HG03457 (cell line): ENCODE data around the gene LAMA3.
A peak's percentile ranks its signal among the peaks of the same experiment; 100 is the strongest.
"Not testable (repeated sequence)": the region's sequence is repeated elsewhere in the genome, so short reads cannot be mapped to it uniquely, and the experiment has no call there.

Source experiments
- ATAC-seq: cut with Tn5 transposase; IDR thresholded peaks from one replicate; pipeline ENCODE4 v1.9.1; 2021; ENCODE audit warnings: moderate number of reproducible peaks; ENCODE audit not compliant: unreplicated experiment

LAMA3 gene

GRCh38 chr18:23727707-23728493, 38.6 kb downstream of the LAMA3 start:
- no peak for ATAC-seq

DNA sequence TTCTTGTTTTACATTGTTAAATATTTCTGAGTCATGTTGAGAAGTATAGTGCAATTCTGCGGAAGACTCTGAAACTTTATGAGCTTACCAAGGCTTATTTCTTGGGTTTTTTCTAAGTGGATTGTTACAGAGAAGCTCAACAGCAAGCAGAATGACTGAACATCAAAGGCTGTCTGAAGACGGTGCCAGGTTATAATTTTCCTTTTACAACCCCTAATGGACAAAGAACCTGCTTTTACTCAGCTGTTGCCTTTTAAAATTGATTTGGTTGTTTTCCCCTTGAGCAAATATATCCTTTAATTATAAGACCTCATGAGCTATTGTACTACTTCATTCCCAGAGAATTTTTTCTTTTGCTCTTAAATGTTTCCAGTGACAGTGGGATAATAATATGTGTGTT, 41.6 kb downstream of the LAMA3 start:
- ATAC-seq, result no peak

DNA sequence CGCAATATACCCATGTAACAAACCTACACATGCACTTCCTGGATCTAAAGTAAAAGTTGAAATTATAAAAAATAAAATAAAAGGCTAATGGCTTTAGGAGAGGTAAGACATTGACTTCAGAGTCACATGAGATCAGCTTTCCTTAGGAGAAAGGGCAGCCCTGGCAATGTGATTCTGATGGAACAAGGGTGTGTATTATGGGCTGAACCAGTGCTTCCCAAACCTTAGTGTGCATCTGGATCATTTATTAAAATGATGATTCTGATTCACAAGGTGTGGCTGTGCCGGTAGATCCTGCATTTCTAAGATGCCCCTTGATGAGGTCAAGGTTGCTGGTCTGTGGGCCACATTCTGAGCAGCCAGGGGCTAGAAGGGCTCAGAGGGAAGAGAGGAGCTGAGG, 42.6 kb downstream of the LAMA3 start:
- no peak for ATAC-seq

- ATAC-seq, result no peak
Observed at GRCh38 chr18:23732439-23732838, 43.2 kb downstream of the LAMA3 start.

DNA sequence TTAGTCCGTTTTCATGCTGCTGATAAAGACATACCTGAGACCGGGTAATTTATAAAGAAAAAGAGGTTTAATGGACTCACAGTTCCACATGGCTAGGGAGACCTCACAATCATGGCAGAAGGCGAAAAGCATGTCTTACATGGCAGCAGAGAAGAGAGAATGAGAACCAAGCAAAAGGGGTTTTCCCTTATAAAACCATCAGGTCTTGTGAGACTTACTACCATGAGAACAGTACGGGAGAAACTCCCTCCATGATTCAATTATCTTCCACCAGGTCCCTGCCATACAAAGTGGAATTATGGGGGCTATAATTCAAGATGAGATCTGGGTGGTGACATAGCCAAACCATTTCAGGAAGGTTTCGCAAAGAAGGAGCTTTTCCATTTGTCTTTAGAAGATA, 44.0 kb downstream of the LAMA3 start:
- not testable (repeated sequence) for ATAC-seq

GRCh38 chr18:23733895-23734294, 44.6 kb downstream of the LAMA3 start:
- ATAC-seq, result no peak

- ATAC-seq, result peak; percentile 69
Observed at GRCh38 chr18:23735021-23735464, 45.8 kb downstream of the LAMA3 start.

GRCh38 chr18:23737578-23737977, 48.3 kb downstream of the LAMA3 start:
- no peak for ATAC-seq

- ATAC-seq, result no peak
Observed at GRCh38 chr18:23738151-23738550, 48.9 kb downstream of the LAMA3 start.

DNA sequence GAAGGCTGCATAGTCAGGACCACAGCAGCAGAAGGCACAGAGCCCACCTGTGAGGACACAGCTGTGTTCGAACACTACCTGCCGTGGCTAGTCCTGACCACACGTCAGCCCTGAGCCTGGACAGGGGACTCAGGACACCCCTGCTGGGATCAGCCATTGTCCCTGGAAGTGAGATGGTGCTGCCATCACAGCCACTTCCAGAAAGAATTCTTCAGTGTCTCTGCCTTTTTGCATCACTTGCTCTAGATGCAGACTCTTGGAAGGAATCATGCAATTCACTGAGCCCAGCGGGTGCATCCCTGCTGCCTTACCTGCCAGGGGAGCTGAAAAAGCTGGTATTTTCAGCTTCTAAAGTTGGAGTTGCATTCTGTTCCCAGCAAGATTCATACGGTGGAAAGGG, 49.3 kb downstream of the LAMA3 start:
- ATAC-seq, result no peak

GRCh38 chr18:23740105-23740830, 51.0 kb downstream of the LAMA3 start:
- ATAC-seq, result no peak

DNA sequence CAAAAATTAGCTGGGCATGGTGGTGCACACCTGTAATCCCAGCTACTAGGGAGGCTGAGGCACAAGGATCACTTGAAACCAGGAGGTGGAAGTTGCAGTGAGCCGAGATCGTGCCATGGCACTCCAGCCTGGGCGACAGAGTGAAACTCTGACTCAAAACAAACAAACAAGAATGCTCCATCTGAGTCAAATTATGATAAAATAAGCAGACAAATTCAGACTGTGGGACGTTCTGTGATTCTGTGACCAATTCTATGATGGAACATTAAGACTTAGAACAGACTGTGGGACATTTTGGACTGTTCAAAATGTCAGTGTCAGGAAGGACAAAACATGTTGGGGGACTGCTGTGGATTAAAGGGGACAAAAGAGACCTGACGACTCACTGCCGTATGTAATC, 52.7 kb downstream of the LAMA3 start:
- not testable (repeated sequence) for ATAC-seq

GRCh38 chr18:23743733-23744333, 54.6 kb downstream of the LAMA3 start:
- ATAC-seq, result no peak

DNA sequence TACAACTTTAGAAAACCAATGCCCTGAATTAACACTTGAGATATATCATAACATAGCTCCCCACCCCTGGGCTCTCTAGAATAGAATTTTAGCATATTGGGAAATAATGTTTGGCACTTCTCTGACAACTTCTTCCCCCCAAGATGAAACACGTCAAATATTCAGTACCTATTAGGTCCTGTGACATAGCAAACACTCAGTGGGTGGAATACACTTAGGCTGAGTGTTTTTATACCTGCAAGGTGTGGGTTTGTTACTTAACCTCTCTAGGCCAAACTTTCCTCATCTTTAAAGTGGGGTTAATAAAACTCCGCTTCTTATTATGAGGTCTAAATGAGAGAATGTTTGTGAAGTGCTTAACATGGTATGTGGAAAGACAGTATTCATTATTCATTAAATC, 56.1 kb downstream of the LAMA3 start:
- no peak for ATAC-seq

DNA sequence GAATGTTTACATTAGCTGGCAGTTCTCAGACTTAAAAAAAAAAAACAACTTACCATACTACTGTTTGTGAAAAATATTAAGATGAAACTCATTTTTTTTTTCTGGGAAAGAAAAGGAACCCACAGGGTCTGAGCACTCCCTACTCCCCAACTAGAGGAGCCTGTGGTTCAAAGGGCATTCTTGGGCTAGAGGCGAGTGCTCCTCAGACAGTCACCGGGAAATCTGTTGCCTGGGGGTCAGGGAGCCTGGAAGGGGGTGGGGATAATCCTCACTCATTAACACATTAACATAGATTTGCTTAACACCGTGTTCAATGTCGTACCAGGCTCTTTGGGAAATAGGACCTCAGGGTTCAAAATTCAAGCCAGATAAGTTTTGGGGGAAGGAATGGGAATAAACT, 57.6 kb downstream of the LAMA3 start:
- ATAC-seq, result no peak

- no peak for ATAC-seq
Observed at GRCh38 chr18:23752363-23752762, 63.1 kb downstream of the LAMA3 start.

- no peak for ATAC-seq
Observed at GRCh38 chr18:23752796-23753195, 63.5 kb downstream of the LAMA3 start.

DNA sequence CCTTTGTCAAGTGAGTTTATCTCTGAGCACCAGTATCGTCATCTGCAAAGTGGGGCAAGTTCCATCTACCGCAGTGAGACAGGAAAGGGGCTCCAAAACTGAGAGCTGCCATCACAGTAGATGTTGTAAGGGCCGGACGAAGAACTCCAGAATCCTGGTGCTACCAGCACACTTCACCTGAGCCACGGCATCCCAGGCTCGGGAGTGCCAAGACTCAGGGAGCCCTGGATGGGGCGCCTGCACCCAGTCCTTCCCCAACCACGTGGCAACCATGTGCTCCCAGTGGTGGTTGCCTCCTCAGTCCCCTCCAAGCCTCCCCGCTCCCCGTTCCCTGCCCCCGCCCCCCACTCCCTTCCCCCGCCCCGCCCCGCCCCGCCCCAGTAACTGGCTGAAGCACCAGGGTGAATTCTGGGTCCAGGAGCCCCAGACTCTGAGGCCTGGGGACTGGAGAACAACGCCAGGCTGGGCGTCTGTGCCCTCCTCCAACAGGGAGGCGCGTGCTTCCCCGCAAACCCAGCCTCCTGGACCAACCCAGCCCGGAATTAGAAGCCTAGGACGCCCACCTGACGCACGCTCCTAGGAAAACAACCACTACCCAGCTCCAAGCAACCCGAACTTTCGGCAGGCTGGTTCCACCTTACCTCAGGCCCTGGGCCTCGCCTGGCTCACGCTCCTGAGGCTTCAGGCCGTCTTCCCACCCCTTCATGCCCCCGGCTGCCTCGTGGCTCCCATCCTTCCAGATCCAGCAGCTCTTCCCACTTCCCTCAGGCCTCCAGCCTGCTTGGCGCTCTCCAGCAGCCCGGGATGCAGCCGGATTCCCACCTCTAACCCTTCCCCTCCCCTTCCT, 67.6 kb downstream of the LAMA3 start:
- ATAC-seq, result no peak

DNA sequence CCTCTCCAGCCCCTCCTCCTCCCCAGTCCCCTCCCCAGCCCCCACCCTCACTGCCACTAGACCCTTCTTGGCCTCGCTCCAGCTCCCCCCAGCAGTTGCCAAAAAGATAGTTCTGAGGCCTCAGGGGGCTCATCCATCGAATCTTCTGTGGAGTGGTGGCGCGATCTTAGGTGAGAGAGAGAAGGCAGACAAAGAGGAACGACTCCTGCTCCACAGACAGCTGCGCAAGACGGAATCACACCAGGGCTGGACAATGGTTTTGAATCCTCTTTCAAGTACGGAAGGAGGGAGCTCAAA, 68.1 kb downstream of the LAMA3 start:
- no peak for ATAC-seq

DNA sequence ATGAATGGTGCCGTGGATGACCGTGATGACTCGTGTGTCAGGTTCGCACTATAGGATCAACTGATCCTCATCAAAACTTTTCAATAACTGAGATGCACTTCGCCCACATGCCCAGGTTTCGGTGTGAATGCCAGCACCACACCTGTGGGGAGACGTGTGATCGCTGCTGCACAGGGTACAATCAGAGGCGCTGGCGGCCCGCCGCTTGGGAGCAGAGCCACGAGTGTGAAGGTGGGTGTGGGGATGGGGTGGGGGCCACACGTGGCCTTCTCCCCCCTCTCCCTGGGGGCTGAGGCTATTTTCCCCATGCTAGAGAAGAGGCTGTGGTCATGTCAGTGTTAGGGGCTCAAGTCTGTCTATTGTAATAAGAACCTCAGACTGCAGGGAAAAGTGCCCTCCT, 69.0 kb downstream of the LAMA3 start:
- no peak for ATAC-seq

DNA sequence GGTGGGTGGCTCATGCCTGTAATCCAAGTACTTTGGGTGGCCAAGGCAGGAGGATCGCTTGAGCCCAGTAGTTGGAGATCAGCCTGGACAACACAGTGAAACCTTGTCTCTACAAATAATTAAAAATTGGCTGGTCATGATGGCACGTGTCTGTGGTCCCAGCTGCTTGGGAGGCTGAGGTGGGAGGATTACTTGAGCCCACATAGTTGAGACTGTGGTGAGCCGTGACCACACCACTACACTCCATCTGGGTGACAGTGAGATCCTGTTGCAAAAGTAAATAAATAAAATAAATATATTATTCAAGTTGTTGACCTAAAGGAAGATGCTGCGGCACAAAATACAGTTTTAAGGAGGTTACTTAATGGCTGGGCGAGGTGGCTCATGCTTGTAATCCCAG, 72.7 kb downstream of the LAMA3 start:
- no peak for ATAC-seq
